ENCODE results near the gene DDX42. TPM values are rescaled to one million over a fixed set of nuclear protein-coding genes. Genes with fewer than 3 reads are reported as not detected.

DDX42 gene
- polyA plus RNA-seq, 1 donor from 2014 or later, result 115 TPM

GRCh38 chr17:63830278-63830677 is 56.3 kb downstream of the DDX42 start:
- H3K9me2 ChIP-seq (ENCODE audit: insufficient read depth, low read length), result no peaks in the 10 kb centered on the region
- H3K9me3 ChIP-seq (ENCODE audit: low read length), result no peaks in the 10 kb centered on the region
- H3K9ac ChIP-seq (ENCODE audit: low read length), result no peak overlapping the region
- H2AFZ ChIP-seq (ENCODE audit: low read depth, low read length), result no peak overlapping the region
- H3K79me2 ChIP-seq (replicated peaks; ENCODE audit: insufficient read depth, low read length), result peaks cover 26% of the 10 kb centered on the region
- H3K27me3 ChIP-seq (ENCODE audit: insufficient read depth, low read depth, low read length), result no peaks in the 10 kb centered on the region
- H3F3A ChIP-seq (ENCODE audit: insufficient read depth, low read length, poor library complexity, severe bottlenecking), result peaks cover 4% of the 10 kb centered on the region
- H3K27ac ChIP-seq (ENCODE audit: low read length), result no peak overlapping the region
- H3K4me3 ChIP-seq (ENCODE audit: low read length), result no peak overlapping the region
- H3K36me3 ChIP-seq (ENCODE audit: insufficient read depth, low read length), result no peaks in the 10 kb centered on the region
- no peak overlapping the region for H3K4me2 ChIP-seq (ENCODE audit: low read length)
- TF ChIP-seq MXI1 (conservative IDR thresholded peaks at IDR 0.05; ENCODE audit: poor library complexity, severe bottlenecking), result no peak
- TF ChIP-seq POLR2AphosphoS5 (IDR thresholded peaks at IDR 0.05), result no peak
- TF ChIP-seq SMC3 (conservative IDR thresholded peaks at IDR 0.05; ENCODE audit: poor library complexity), result no peak
- TF ChIP-seq REST (IDR thresholded peaks at IDR 0.05; ENCODE audit: borderline replicate concordance), result no peak
- no peak for TF ChIP-seq EP300 (conservative IDR thresholded peaks at IDR 0.05; ENCODE audit: poor library complexity, severe bottlenecking)
- no peak for TF ChIP-seq TAF1 (IDR thresholded peaks at IDR 0.05; ENCODE audit: low read depth)
- TF ChIP-seq RAD21 (conservative IDR thresholded peaks at IDR 0.05), result no peak
- no peak for TF ChIP-seq EZH2 (IDR thresholded peaks at IDR 0.05; ENCODE audit: borderline replicate concordance, insufficient read depth, low read length, poor library complexity, severe bottlenecking)
- TF ChIP-seq CTCF (IDR thresholded peaks at IDR 0.05; ENCODE audit: poor library complexity, severe bottlenecking), result no peak
- no peaks in the 10 kb centered on the region for H4K20me1 ChIP-seq (ENCODE audit: insufficient read depth)

- H3K9ac ChIP-seq (ENCODE audit: low read length), result no peak overlapping the region
- no peaks in the 10 kb centered on the region for H3K9me2 ChIP-seq (ENCODE audit: insufficient read depth, low read length)
- H3K27me3 ChIP-seq (ENCODE audit: insufficient read depth, low read depth, low read length), result no peaks in the 10 kb centered on the region
- H3K9me3 ChIP-seq (ENCODE audit: low read length), result no peaks in the 10 kb centered on the region
- no peak overlapping the region for H3K27ac ChIP-seq (ENCODE audit: low read length)
- H4K20me1 ChIP-seq (ENCODE audit: insufficient read depth), result no peaks in the 10 kb centered on the region
- no peak overlapping the region for H3K4me2 ChIP-seq (ENCODE audit: low read length)
- H3F3A ChIP-seq (ENCODE audit: insufficient read depth, low read length, poor library complexity, severe bottlenecking), result peaks cover 4% of the 10 kb centered on the region
- TF ChIP-seq RAD21 (conservative IDR thresholded peaks at IDR 0.05) (no peak), SMC3 (conservative IDR thresholded peaks at IDR 0.05; ENCODE audit: poor library complexity) (no peak), REST (IDR thresholded peaks at IDR 0.05; ENCODE audit: borderline replicate concordance) (no peak)
- no peak overlapping the region for H3K4me3 ChIP-seq (ENCODE audit: low read length)
- peaks cover 21% of the 10 kb centered on the region for H3K79me2 ChIP-seq (replicated peaks; ENCODE audit: insufficient read depth, low read length)
- no peaks in the 10 kb centered on the region for H3K36me3 ChIP-seq (ENCODE audit: insufficient read depth, low read length)
- H2AFZ ChIP-seq (ENCODE audit: low read depth, low read length), result no peak overlapping the region
Observed at GRCh38 chr17:63830904-63831491, 57.0 kb downstream of the DDX42 start.
